Measurements from ENCODE around the gene DNAJB6.
A peak's percentile ranks its signal among the peaks of the same experiment; 100 is the strongest.

DNAJB6 gene

DNA sequence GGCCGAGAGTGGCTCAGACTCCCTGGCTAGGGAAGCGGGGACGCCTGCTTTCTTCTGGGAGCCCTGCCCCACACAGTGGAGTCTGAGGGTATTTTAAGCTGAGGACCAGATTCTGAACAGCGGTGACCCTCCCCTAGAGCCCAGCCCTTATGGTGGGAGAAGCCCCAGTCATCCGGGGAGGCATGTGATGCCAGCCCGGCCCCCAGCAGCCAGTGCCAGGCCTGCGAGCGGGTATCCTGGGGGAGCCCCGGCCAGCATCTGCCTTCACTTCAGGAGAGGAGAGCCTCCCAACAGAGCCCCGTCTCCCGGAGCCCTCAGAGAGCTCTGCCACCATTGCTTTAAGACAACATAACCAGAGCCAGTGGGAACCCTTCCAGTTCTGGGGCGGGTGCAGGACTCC lies 41.5 kb upstream of the DNAJB6 start:
- peaks cover 7% of the 10 kb centered on the region for H3K79me2 ChIP-seq (ENCODE audit: insufficient read depth, low read length)
- H3K9me3 ChIP-seq (ENCODE audit: insufficient read depth, low read length, severe bottlenecking), result no peaks in the 10 kb centered on the region
- no peak overlapping the region for H3K9ac ChIP-seq (ENCODE audit: low read depth, low read length)
- H3K27ac ChIP-seq (ENCODE audit: low read length), result no peak overlapping the region
- H4K20me1 ChIP-seq (ENCODE audit: insufficient read depth, low read length), result no peaks in the 10 kb centered on the region
- no peak for TF ChIP-seq CTCF (IDR thresholded peaks at IDR 0.05; ENCODE audit: borderline replicate concordance, extremely low read depth, low read length, poor library complexity, severe bottlenecking)
- no peak for TF ChIP-seq EZH2 (IDR thresholded peaks at IDR 0.05; ENCODE audit: borderline replicate concordance, low read depth, low read length, severe bottlenecking)
- no peak overlapping the region for H2AFZ ChIP-seq (ENCODE audit: low read depth, low read length)
- ATAC-seq (ENCODE audit: insufficient read depth, low read depth), result no peak
- H3K4me1 ChIP-seq (ENCODE audit: insufficient read depth, low read length), result peaks cover 19% of the 10 kb centered on the region
- H3K27me3 ChIP-seq (ENCODE audit: insufficient read depth, low read length, poor library complexity), result no peaks in the 10 kb centered on the region
- no peak for DNase-seq
- no peak overlapping the region for H3K4me3 ChIP-seq (ENCODE audit: low read depth in 1 of 2, low read length in 2 of 2)
- H3K4me2 ChIP-seq (ENCODE audit: insufficient read depth, low read length), result no peak overlapping the region
- H3K36me3 ChIP-seq (ENCODE audit: insufficient read depth, low read length), result no peaks in the 10 kb centered on the region

DNA sequence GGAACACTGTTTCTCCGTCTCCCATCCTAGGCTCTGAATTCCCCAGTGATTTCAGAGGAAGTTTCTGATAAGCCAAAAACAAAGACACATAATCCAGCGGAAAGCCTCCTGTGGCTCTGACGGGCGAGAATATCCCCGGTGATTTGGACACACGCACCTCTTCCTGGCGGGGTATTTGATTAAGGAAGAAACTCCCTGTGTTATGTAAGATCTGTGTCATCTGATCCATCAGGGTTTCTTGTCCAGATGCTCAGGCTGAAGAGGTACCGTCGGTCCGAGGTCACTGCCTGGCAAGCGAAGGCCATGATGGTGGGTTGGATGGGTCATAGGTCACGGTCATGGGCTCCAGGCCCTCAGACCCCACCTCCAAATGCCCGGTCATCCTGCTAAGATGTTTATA lies 39.6 kb upstream of the DNAJB6 start:
- H3K4me1 ChIP-seq (ENCODE audit: insufficient read depth, low read length), result peaks cover 37% of the 10 kb centered on the region

DNA sequence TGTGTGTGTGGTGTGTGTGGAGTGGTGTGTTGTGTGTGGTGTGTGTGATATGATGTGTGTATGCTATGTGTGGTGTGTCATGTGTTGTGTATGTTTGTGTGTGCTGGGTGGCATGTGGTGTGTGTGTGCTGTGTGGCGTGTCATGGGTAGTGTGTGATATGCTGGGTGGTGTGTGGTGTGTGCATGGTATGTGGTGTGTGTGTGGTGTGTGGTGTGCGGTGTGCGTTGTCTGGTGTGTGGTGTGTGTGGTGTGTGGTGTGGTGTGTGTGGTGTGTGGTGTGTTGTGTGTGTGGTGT lies 37.5 kb upstream of the DNAJB6 start:
- no peaks in the 10 kb centered on the region for H4K20me1 ChIP-seq (ENCODE audit: insufficient read depth, low read length)
- peak overlapping the region in 1 of 2 experiments; percentile 47; a peak in 2 of 4 replicates for H3K4me3 ChIP-seq (ENCODE audit: low read depth in 1 of 2, low read length in 2 of 2)
- H3K27ac ChIP-seq (ENCODE audit: low read length), result peak overlapping the region; percentile 93
- ATAC-seq (ENCODE audit: insufficient read depth, low read depth), result no peak
- H3K79me2 ChIP-seq (ENCODE audit: insufficient read depth, low read length), result peaks cover 16% of the 10 kb centered on the region
- TF ChIP-seq EZH2 (IDR thresholded peaks at IDR 0.05; ENCODE audit: borderline replicate concordance, low read depth, low read length, severe bottlenecking), result no peak
- TF ChIP-seq CTCF (IDR thresholded peaks at IDR 0.05; ENCODE audit: borderline replicate concordance, extremely low read depth, low read length, poor library complexity, severe bottlenecking), result no peak
- peaks cover 53% of the 10 kb centered on the region for H3K4me1 ChIP-seq (ENCODE audit: insufficient read depth, low read length)
- peak overlapping the region; percentile 67 for H3K9ac ChIP-seq (ENCODE audit: low read depth, low read length)
- peak overlapping the region; percentile 64 for H3K4me2 ChIP-seq (ENCODE audit: insufficient read depth, low read length)
- H3K27me3 ChIP-seq (ENCODE audit: insufficient read depth, low read length, poor library complexity), result no peaks in the 10 kb centered on the region
- DNase-seq, result no peak
- H3K9me3 ChIP-seq (ENCODE audit: insufficient read depth, low read length, severe bottlenecking), result no peaks in the 10 kb centered on the region
- no peak overlapping the region for H2AFZ ChIP-seq (ENCODE audit: low read depth, low read length)
- no peaks in the 10 kb centered on the region for H3K36me3 ChIP-seq (ENCODE audit: insufficient read depth, low read length)

More for the DNA sequence above, 39.6 kb upstream of the DNAJB6 start:
- H3K27me3 ChIP-seq (ENCODE audit: insufficient read depth, low read length, poor library complexity), result no peaks in the 10 kb centered on the region
- no peak for DNase-seq
- no peaks in the 10 kb centered on the region for H3K36me3 ChIP-seq (ENCODE audit: insufficient read depth, low read length)
- no peaks in the 10 kb centered on the region for H3K9me3 ChIP-seq (ENCODE audit: insufficient read depth, low read length, severe bottlenecking)
- no peak for ATAC-seq (ENCODE audit: insufficient read depth, low read depth)
- no peaks in the 10 kb centered on the region for H4K20me1 ChIP-seq (ENCODE audit: insufficient read depth, low read length)
- H3K9ac ChIP-seq (ENCODE audit: low read depth, low read length), result no peak overlapping the region
- H3K4me3 ChIP-seq (ENCODE audit: low read depth in 1 of 2, low read length in 2 of 2), result no peak overlapping the region
- no peak for TF ChIP-seq EZH2 (IDR thresholded peaks at IDR 0.05; ENCODE audit: borderline replicate concordance, low read depth, low read length, severe bottlenecking)
- no peak for TF ChIP-seq CTCF (IDR thresholded peaks at IDR 0.05; ENCODE audit: borderline replicate concordance, extremely low read depth, low read length, poor library complexity, severe bottlenecking)
- no peak overlapping the region for H2AFZ ChIP-seq (ENCODE audit: low read depth, low read length)
- peaks cover 12% of the 10 kb centered on the region for H3K79me2 ChIP-seq (ENCODE audit: insufficient read depth, low read length)
- no peak overlapping the region for H3K4me2 ChIP-seq (ENCODE audit: insufficient read depth, low read length)
- no peak overlapping the region for H3K27ac ChIP-seq (ENCODE audit: low read length)
